AML-193 (cell line): ENCODE data around the gene DRC7.

Experiments
- DNase-seq, 2 experiments: peaks; one replicate each; lab custom pipeline; 2025; lab: John Stamatoyannopoulos, UW

Gene DRC7

DNA sequence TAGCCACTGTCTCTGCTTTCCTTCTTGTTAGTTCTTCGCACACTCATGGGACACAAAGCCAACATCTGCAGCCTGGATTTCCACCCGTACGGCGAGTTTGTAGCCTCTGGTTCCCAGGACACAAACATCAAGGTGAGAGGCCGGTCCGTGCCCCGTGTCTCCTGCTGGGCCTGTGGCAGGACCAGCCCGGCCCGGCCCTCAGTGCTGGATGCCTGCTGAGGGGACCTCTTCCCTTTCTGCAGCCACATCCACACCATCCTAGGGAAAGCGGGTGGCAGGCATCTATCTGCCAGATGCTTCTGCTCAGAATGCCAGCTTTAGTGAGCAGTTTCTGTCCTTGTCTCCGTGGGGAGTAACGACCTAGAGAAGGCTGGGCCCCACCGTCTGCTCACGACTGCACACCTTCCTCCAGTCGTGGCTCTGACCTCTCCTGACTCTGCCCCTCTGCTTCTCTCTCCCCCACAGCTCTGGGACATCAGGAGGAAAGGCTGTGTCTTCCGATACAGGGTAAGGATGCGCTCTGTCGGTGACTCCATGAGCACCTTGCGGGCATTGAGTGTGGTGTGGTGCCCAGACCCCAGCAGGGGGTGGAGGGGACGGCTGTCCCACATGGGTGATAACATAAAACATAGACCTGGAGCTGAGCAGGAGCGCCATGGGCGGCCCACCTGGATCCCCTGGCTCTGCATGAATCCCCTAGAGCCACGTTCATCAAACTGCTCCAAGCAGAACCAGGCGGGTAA, 56.4 kb downstream of the DRC7 start:
- DNase-seq, result no peak

DNA sequence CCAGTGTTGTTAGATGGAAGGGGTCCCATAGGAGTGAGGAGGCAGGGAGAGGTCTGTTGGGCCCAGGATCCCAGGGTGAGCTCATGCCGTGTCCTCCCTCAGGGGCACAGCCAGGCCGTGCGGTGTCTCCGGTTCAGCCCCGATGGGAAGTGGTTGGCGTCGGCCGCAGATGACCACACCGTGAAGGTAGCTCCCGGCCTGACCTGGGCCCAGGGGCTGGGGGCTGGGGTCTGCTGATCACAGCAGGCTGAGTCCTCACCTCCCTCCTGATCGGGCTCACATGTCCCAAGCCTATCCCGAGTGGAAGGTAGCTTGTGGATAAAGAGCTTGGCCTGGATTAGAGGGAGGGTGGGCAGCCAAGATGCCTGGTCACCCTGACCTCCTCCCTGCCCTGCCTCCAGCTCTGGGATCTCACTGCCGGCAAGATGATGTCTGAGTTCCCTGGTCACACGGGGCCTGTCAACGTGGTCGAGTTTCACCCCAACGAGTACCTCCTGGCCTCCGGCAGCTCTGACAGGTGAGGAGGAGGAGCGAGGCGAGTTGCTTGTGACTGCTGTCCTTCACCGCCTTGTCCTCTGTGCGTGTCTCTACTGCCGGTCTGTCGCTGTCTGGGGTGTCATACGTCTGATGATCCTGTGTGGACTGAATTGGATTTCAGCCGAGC, 57.1 kb downstream of the DRC7 start:
- DNase-seq, result no peak

DNA sequence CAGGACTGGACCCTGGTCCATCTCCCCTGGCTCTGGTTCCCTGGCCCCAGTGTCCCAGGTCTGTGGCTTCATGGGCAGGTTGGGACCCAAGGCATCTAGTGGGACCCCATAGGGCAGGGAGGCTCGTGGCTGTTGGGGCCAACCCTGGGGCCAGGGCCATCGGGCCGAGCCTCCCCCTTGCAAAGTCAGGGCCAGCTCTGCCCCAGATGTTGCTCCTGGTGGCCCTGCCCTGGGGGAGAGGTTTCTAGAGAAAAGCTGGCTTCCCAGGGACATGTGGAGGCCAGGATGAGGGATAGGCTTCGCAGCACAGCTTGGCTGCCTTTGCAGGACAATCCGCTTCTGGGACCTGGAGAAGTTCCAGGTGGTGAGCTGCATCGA, 57.6 kb downstream of the DRC7 start:
- DNase-seq, result no peak

DNA sequence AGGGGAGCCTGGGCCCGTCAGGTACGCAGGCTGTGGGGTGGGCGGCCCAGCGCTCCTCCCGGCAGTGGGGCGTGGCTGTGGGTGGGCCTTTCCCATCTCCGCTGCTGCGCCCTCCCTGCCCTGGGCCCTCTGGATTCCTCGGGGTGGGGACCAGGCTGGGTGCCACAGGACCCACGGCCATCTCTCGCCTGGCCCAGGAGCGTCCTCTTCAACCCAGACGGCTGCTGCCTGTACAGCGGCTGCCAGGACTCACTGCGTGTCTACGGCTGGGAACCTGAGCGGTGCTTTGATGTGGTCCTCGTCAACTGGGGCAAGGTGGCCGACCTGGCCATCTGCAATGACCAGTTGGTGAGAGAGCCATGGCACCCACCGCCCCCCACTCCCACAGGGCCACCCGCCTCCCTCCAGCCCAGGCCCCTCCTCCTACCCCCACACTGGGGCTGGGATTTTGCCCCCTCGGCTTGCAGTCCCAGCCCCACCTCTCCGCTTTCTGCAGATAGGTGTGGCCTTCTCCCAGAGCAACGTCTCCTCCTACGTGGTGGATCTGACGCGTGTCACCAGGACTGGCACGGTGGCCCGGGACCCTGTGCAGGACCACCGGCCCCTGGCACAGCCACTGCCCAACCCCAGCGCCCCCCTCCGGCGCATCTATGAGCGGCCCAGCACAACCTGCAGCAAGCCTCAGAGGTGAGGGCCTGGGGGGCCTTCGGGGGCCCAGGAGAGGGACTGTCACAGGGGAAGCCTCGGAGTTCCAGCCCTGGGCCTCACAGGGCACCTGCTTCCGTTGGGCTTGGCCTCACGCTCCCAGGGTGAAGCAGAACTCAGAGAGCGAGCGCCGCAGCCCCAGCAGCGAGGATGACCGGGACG, 58.2 kb downstream of the DRC7 start:
- no peak for DNase-seq

DNA sequence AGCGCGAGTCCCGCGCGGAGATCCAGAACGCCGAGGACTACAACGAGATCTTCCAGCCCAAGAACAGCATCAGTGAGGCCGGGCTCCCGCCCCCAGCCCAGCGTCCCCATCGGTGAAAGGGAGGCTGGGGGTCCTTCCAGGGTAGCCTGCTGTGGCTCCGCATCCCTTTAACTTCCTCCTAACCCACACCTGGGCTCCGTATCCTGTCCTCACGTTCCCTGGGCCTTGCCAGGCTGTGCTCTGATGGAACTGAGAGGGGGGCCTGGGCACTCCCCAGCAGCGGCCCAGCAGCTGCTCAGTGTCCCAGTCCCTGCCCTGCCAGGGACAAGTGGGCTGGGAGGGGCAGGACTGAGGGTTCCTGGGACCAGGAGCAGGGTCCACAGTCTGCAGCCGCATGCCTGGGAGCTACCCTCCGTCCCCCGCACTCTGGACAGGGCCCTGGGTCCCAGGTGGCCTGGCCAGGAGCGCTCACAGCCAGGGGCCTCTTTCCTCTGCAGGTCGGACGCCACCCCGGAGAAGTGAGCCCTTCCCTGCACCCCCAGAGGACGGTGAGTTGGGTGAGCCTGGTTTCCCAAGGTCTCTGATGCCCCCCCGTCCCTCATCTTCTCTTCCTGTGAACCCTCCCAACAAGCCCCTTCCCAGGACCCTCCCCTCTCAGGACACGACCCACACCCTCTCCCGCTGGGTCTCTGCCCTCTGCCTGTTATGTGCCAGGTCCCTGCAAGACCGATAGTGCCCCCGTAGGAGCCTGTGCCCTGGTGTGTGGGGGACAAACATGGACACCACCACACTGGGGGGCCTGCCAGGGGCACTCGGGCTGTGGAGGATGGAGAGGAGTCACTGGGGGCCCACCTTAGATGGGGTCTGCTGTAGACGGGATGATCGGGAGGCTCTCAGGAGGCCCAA, 59.1 kb downstream of the DRC7 start:
- no peak for DNase-seq

DNA sequence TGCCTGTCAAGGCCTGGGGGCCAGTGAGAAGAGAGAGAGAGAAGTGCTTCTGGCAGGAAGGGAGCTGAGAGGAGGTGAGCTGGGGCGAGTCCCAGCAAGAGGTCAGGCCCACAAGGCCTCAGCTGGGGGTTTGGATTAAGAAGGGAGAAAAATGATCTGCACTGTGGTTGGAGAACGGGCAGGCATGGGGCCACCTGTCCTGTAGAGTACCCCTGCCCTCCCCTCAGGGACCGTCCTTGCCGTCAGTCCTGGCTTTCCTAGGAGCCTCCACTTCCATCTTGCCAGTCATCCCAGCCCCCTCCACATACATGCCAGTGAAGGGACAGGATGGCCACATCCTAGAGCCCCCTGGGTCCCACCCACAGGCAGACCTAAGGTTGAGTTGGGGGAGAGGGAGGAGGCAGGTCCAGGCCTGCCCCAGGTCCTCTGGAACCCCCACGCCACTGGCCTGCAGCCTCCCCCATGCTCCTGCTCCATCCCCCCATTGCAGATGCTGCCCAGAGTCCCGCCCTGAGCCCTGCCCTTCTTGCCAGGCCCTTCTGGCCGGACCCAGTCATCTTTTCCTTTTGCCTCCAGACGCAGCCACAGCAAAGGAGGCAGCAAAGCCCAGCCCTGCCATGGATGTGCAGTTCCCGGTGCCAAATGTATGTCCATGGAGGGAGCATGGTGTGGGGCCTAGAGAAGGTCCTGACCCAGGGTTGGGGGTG, 59.9 kb downstream of the DRC7 start:
- no peak for DNase-seq

DNA sequence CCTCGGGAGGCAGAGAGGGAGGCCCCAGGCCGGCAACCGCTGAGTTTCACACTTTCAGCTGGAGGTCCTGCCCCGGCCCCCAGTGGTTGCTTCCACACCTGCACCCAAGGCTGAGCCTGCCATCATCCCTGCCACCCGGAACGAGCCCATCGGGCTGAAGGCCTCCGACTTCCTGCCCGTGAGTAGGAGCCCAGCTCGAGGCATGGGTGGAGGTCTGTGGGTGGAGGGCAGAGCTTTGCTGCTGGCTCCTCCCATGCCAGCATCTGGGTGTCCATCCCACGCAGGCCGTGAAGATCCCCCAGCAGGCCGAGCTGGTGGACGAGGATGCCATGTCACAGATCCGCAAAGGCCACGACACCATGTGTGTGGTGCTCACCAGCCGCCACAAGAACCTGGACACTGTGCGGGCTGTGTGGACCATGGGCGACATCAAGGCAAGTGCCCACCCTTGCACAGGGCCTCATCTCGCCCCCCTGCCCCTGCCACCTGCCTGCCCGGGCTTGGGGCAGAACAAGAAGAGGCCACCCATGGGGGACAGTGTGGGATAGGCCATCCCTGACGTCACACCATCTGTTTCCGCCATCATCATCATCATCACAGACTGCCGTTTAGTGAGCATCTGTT, 60.6 kb downstream of the DRC7 start:
- no peak for DNase-seq

DNA sequence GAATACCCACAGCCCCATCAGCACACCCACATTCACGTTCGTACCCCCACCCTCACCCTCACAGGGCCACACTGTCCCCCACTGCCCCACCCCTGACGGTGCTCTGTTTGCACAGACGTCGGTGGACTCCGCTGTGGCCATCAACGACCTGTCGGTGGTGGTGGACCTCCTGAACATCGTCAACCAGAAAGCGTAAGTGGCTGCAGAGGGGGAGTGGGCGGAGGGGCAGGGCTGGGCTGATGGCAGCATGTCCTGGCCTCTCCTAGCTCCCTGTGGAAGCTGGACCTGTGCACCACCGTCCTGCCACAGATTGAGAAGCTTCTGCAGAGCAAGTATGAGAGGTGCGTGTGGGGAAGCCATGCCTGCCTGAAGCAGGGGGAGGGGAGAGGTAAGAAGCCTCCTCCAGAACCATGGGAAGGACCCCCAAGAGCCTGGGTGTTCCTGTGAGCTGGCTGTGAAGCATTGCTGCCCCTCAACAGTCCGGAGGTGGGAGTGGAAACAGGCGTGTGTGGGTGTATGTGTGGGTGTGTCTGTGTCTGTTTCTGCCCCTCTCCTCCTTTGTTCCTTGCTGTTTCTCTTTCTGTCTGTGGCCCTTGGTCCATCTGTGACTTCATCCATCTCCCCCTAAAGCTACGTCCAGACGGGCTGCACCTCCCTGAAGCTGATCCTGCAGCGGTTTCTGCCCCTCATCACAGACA, 61.3 kb downstream of the DRC7 start:
- DNase-seq, result no peak

DNA sequence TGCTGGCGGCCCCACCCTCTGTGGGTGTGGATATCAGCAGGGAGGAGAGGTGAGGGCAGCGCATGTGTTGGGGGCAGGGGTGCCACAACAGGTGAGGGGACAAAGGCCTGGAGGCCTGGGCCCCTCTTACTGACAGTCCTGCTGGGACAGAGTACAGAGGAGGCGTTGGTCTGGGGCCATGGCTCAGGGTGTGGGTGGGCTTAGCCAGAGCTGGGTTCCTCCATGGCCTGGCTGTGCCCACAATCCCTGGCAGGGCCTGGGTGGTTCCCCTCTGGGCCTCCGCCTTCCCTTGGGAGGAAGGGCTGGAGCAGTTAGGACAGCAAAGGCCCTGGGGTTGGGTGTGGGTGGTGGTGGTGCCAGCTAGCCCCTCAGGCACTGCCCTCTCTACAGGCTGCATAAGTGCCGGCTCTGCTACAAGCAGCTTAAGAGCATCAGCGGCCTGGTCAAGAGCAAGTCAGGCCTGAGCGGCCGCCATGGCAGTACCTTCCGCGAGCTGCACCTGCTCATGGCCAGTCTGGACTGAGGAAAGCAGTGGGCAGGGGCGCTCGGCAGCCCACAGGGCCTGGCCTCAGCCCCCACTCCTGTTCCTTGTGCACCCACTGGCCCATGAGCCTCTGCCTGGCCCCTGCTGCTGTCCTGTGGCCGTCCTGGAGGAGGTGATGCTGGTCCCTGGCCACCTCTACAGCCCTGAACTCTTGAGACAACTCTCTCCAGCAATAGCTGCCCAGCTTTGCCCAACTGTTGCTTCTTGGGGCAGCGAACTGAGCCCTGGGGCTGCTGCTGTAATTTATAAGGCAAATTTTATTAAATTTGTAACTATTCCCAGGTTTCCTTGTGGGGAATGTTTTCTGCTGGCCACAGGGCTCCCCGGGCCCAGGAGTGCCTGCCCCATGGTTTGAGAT, 62.1 kb downstream of the DRC7 start:
- DNase-seq, result no peak

DNA sequence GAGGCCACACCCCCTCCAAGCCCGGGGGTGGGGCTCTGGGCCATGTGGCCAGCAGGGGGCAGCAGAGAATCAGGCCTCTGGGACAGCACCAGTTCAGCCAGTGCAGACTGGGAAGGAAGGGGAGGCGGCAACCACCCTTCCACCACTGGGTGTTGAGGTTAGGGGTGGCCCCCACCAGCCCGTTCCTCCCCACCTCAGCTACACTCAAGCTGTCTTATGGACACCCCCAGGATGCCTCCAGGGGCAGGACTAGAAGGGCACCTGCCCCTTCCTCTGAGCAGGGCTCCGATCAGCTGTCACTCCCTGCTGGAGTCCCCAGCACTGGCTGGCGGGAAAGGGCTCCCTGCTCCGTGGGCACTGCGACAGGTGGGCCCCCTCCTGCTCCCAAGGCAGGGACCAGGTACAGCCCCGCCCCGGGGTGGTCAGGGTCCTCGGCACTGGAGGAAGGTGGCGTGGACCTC, 62.8 kb downstream of the DRC7 start:
- DNase-seq, result peak; percentile 40 to 42

DNA sequence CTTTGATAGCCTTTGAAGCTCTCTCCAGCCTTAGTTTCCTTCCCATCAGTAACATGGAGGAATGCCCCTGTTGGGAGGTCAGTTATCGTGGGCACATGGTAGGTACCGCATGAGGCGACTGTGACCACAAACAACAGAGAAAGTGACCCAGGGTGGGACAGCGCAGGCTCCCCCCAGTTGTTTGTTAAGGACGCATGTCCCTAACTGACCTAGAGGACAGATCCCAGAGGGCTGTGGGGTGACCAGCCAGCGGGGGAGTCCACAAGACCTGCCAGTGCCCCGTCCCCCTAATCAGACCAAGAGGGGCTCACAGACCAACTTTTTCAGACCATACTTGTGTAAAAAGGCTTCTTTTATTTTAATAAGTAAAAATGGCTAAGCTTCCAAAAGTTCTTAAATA, 63.3 kb downstream of the DRC7 start:
- DNase-seq, result no peak

DNA sequence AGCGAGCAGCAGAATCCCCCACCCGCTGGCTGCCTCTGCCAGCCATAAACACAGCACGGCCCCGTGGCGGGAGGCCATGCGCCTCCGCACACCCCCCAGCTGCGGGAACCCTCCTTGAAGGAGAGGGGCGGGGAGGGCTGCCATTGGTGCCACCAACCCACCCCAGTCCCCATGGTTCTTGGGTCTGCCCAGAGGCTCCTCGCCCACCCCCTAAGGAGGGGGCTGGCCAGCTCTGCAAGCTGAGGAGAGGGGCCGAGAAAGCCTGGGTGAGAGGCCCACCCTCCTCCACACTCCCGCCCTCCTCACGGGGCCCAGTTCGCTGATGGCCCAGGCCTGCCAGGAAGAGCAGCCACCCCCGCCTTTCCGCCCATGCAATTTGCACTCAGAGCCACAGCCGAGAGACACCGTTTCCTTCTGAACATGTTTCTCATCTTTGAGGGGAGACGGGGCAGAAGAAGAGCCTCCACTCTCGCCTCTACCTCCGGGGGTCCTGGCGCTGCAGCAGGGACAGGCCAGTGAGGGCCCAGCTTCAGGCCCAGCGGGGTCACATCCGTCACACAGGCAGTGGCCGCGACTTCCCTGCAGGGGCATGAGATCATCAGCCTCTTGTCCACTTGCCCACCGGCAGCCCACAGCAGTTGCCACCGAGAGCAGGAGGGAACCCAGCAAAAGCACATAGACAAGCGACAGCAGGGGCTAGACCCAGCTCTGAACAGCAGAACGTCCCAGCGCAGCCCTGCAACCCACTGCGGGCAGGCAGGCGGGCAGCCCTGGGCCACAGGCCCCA, 63.9 kb downstream of the DRC7 start:
- DNase-seq, result no peak

DNA sequence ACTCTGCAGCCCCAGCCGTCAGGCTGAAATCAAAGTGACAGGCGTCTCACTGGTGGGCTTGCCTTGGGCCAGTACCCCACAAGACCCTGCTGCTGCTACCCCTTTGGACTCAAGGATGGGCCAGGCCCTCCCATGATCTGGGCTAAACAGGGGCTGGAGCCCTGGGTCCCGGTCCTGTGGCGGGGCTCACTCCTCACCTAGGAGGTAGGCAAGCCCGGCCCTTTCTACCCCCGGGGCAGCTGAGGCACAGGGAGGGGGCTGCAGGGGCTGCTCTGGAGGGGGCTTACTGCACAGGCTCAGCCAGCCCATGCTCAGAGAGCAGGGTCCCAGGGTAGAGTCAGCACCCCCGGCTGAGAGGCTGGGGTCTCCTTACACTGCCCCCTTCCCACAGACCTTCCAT, 64.5 kb downstream of the DRC7 start:
- DNase-seq, result no peak

DNA sequence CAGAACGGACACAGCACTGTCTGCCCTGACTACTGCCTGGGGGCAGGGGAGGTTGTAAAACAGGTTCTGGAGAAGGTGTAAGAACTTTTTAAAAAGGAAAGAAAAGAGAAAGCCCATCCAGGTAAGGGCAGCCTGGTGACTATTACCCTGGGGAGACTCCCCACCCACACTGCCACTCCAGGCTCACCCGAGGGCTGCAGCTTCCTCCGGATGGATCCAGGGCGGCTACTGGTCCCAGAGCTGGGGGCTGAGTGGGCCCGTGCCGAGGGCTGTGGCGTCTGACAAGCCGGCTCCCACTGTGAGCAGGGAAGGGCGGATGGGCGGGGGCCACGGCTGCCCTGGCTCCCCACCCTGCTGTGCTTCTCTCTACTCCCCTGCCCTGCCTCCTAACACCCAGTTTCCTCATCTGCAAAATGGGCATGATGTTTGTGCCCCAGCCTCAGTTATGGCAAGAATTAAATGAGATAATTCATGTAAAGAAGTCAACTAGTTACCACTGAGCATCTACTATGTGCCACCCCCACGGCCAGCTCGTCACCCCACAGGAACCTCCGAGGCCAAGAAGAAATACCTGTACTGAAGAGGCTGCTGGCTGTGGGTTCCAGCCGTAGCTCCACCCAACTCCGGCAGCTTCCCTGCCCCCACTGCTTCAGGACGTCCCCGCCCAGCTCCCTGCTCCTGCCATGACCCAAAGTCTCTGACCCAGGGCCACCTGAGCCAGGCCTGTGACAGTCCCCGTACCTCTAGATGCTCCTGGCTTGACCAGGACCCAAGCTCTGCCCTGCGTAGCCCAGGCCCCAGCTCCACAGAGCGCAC, 65.1 kb downstream of the DRC7 start:
- DNase-seq, result no peak

DNA sequence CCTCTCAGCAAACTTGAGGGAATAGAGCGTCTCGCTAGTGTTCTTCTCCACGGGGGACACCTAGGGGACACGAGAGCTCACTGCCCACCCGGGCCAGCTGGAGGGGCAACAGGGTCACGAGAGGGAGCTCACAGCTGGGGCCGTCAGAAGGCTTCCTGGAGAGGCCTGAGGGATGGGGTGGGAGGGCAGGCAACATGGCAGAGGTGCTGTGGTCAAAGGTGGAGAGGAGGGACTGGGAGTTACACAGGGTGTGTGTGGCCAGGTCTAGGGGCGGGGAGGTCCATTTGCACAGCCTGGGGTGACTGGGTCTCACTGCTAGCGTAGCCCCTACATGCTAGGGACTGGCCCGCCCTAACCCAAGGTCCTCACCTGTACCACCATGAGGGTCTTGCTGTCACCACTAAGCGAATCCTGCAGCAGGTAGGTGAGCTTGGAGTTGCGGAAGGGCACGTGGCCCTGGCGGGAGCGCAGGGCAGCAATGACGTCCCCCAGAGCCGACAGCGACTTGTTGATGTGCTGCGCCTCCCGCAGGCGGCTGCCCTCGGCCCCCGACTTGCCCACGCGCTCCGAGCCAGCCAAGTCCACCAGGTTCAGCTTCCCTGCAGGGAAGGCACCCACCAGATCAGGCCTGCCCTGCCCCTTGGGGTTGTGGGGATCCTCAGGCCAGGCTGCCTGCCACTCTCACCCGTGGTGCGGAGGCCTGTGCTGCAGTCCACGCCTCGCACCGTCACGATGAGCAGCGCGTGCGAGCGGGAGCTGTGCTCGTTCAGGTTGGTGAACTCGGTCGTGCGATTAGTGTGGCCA, 66.0 kb downstream of the DRC7 start:
- no peak for DNase-seq

DNA sequence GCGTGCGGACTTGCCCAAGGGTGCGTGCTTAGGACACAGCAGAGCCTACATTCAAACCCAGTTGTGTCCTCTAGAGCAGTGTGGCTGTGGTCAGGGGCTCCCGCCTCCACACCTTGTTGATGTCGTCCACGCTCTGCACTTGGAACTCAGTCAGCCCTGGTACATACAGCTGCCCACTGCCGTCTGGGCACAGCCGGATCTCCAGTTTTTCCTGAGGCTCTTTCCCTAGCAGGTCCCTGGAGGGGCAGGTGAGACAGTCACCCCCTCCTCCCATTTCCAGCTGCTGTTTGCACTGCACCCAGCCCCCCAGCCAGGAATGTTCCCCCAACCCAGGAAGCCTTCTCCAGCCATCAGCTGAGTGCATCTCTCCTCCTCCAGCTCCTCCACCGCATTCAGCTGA, 66.7 kb downstream of the DRC7 start:
- DNase-seq, result no peak
